B cell (primary cell): ENCODE data around the gene LRRN2. TPM values are rescaled to one million over a fixed set of nuclear protein-coding genes. Genes with fewer than 3 reads are reported as not detected.

Experiments used
- ATAC-seq: fragments of 200-7000 bp; cut with Tn5 transposase; one replicate; pipeline ENCODE4 v1.10.0; 2021; ENCODE audit warnings: low read depth, mild to moderate bottlenecking, moderate number of reproducible peaks, moderate library complexity
- CTCF ChIA-PET: fragments of 350-600 bp; sonication (Branson Sonifier 250); formaldehyde crosslinking; loops from one replicate; lab custom pipeline; 2021; ENCODE audit warnings: antibody characterized with exemption, inconsistent platforms; lab: Charles Lee
- POLR2A ChIA-PET: fragments of 350-600 bp; sonication (Branson Sonifier 250); formaldehyde crosslinking; loops from one replicate; lab custom pipeline; 2021; ENCODE audit warnings: antibody characterized with exemption; lab: Charles Lee
- DNase-seq: peaks from one replicate; pipeline ENCODE4 v3.0.0; 2013
- H2AFZ ChIP-seq: 2 replicates; pipeline ENCODE4 v1.6.1; 2012; ENCODE audit warnings: mild to moderate bottlenecking, low read depth, low read length; ENCODE audit not compliant: insufficient read depth, poor library complexity, severe bottlenecking
- H3K27ac ChIP-seq, 2 donors: 1 replicate in 1 of 2; 2 replicates in 1 of 2; pipeline ENCODE4 v1.5.1; 2012 to 2013; ENCODE audit warnings: low read length in 2 of 2, mild to moderate bottlenecking in 2 of 2, moderate library complexity in 1 of 2
- H3K27me3 ChIP-seq, 4 experiments: fragments of 200-600 bp in 1 of 4; sonication (generic) in 1 of 4; replicated peaks in 1 of 4; 1 replicate in 2 of 4; 2 replicates in 2 of 4; pipeline versions ENCODE4 v1.6.1 to v1.7.0; 2013 to 2016; ENCODE audit warnings: low read length in 3 of 4, mild to moderate bottlenecking in 2 of 4, mixed read lengths in 1 of 4, moderate library complexity in 1 of 4; ENCODE audit not compliant: insufficient read depth in 4 of 4, control insufficient read depth in 3 of 4; ENCODE audit errors: control extremely low read depth in 1 of 4
- H3K36me3 ChIP-seq, 2 experiments: replicated peaks in 1 of 2; 1 replicate in 1 of 2; 2 replicates in 1 of 2; pipeline versions ENCODE4 v1.6.1 to v1.7.1; 2013; ENCODE audit warnings: low read length in 1 of 2; ENCODE audit not compliant: insufficient read depth in 2 of 2, control insufficient read depth in 1 of 2; ENCODE audit errors: control extremely low read depth in 1 of 2, extremely low read depth in 1 of 2
- H3K4me1 ChIP-seq, 2 donors: fragments of 200-600 bp in 1 of 2; sonication (generic) in 1 of 2; 1 replicate in 1 of 2; 2 replicates in 1 of 2; pipeline versions ENCODE4 v1.5.1 to v1.6.1; 2013 to 2017; ENCODE audit warnings: low read length in 2 of 2; ENCODE audit not compliant: control insufficient read depth in 2 of 2, insufficient read depth in 2 of 2
- H3K4me2 ChIP-seq: replicated peaks from 2 replicates; pipeline ENCODE3; 2012; ENCODE audit warnings: mild to moderate bottlenecking, low read depth, low read length; ENCODE audit not compliant: poor library complexity, severe bottlenecking
- H3K4me3 ChIP-seq, 5 experiments: fragments of 200-600 bp in 1 of 5; sonication (generic) in 1 of 5; 1 replicate in 3 of 5; 2 replicates in 2 of 5; pipeline versions ENCODE4 v1.5.1 to v1.7.0; 2011 to 2016; ENCODE audit warnings: low read length in 4 of 5, mild to moderate bottlenecking in 4 of 5, low read depth in 2 of 5, control low read depth in 1 of 5, moderate library complexity in 1 of 5; ENCODE audit not compliant: insufficient read depth in 1 of 5; ENCODE audit errors: control extremely low read depth in 1 of 5, extremely low read depth in 1 of 5
- H3K79me2 ChIP-seq: fragments of 200-600 bp; sonication (generic); one replicate; pipeline ENCODE4 v1.6.0; 2016; ENCODE audit warnings: low read length; ENCODE audit not compliant: control insufficient read depth, insufficient read depth
- H3K9ac ChIP-seq: fragments of 200-600 bp; sonication (generic); 2 replicates; pipeline ENCODE4 v1.6.1; 2017; ENCODE audit warnings: mild to moderate bottlenecking, low read length, moderate library complexity
- H3K9me3 ChIP-seq, 3 donors: one replicate each; pipeline versions ENCODE4 v1.6.1 to v1.7.1; 2013; ENCODE audit warnings: low read length in 2 of 3; ENCODE audit not compliant: control insufficient read depth in 2 of 3, insufficient read depth in 1 of 3; ENCODE audit errors: control extremely low read depth in 1 of 3
- H4K20me1 ChIP-seq: 2 replicates; pipeline ENCODE4 v1.6.0; 2012; ENCODE audit warnings: mild to moderate bottlenecking, low read length; ENCODE audit not compliant: insufficient read depth, control insufficient read depth, poor library complexity, severe bottlenecking
- H3K27ac Mint-ChIP-seq: one replicate; pipeline ENCODE4 v1.8.0; 2021; ENCODE audit warnings: mixed read lengths
- H3K27me3 Mint-ChIP-seq: one replicate; pipeline ENCODE4 v1.8.0; 2021; ENCODE audit warnings: mixed read lengths
- H3K4me1 Mint-ChIP-seq: one replicate; pipeline ENCODE4 v1.8.0; 2021; ENCODE audit warnings: mixed read lengths
- H3K4me3 Mint-ChIP-seq: one replicate; pipeline ENCODE4 v1.8.0; 2021; ENCODE audit warnings: mixed read lengths
- H3K9me3 Mint-ChIP-seq: one replicate; pipeline ENCODE4 v1.8.0; 2022; ENCODE audit warnings: mixed read lengths; ENCODE audit not compliant: insufficient read depth
- EZH2 ChIP-seq: IDR thresholded peaks from 2 replicates; pipeline ENCODE4 v1.6.1; 2012; ENCODE audit warnings: borderline replicate concordance, low read depth, mild to moderate bottlenecking, moderate library complexity, low read length; ENCODE audit not compliant: insufficient read depth, poor library complexity, severe bottlenecking
- WGBS: methylation state at CpG from one replicate; pipeline ENCODE4 v1.1.5; 2013; ENCODE audit warnings: missing lambda C conversion rate; ENCODE audit not compliant: insufficient coverage; 5-methylcytosine and 5-hydroxymethylcytosine counted together
- intact Hi-C: fragments of 100-400 bp; cut with micrococcal nuclease; formaldehyde crosslinking; loops from one replicate; pipeline ENCODE4 v1.10.0; 2022
- polyA plus RNA-seq: library from polyadenylated mRNA; depleted of rRNA; stranded (reverse); fragments of >200 nt; gene quantifications from 2 replicates; pipeline ENCODE4 v1.2.3, GENCODE V29; 2012
- total RNA-seq, 2 donors: library from RNA; stranded (reverse); fragments of 120-200 nt in 1 of 2; gene quantifications; 1 replicate in 1 of 2; 2 replicates in 1 of 2; pipeline versions ENCODE4 v1.2.3 to v1.2.4, GENCODE V29; 2013 to 2022
- TF ChIP-seq, protein P1 (sequence below): fragments of 200-600 bp; IDR thresholded peaks from one replicate; pipeline ENCODE4 v1.8.0; 2022; ENCODE audit warnings: antibody characterized with exemption, mild to moderate bottlenecking

Gene LRRN2
- total and polyA plus RNA-seq, 2 donors (not counting 1 experiment from before 2014, with no cell fraction given): not detected

- Histone ChIP-seq H3K36me3 (no peaks in the 10 kb centered on the region), H3K9ac (no peak overlapping the region), H3K79me2 (no peaks in the 10 kb centered on the region), H3K4me3 (no peak overlapping the region), H3K27ac (no peak overlapping the region), H2AFZ (no peak overlapping the region), H3K4me2 (no peak overlapping the region), H4K20me1 (no peaks in the 10 kb centered on the region), H3K27me3 (peaks cover 0 to 44% (median 17%) of the 10 kb centered on the region in 4 experiments), H3K4me1 (peaks cover 14 to 16% of the 10 kb centered on the region in 2 donors), H3K9me3 (no peaks in the 10 kb centered on the region)
- intact Hi-C loops: no loop called here
- peaks cover 14% of the 10 kb centered on the region for H3K4me1 Mint-ChIP-seq
- ChIA-PET POLR2A (no interaction called here), CTCF (interaction anchor here (1.8 kb wide), 1 partner anchor 58 kb away, joined by 4 read pairs; no protein-coding TSS in a partner anchor)
- ATAC-seq (no peak), DNase-seq (no peak)
- 100% methylated on average over 1 of the region's 2 CpGs for WGBS
- no peaks in the 10 kb centered on the region for H3K9me3 Mint-ChIP-seq
- H3K4me3 Mint-ChIP-seq: no peak overlapping the region
- peaks cover 55% of the 10 kb centered on the region for H3K27me3 Mint-ChIP-seq
- TF ChIP-seq EZH2: no peak
- H3K27ac Mint-ChIP-seq: no peak overlapping the region
Measured at GRCh38 chr1:204688776-204689175, 3.2 kb upstream of the LRRN2 start.

DNA sequence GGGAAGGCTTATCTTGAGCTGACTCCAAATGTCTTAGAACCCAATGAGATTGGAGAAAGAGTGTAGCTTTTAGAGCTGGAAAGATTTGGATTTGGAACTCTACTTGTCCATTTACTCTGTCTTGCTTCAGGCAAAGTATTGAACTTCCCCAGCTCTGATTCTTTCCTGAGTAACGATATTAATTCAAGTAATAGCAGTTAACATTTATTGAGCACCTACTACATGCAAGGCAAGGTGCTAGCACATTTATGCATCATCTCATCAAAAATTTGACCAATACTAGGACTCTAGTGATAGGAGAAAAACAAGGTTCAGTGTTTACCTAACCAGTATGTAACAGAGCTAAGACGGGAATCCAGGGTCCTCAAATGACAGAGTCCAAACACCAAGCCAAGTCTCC is 2.5 kb upstream of the LRRN2 start:
- CTCF ChIA-PET: interaction anchor here (1.8 kb wide), 1 partner anchor 59 kb away, joined by 4 read pairs; no protein-coding TSS in a partner anchor
- Histone ChIP-seq H3K79me2 (no peaks in the 10 kb centered on the region), H3K27me3 (peaks cover 0 to 50% (median 18%) of the 10 kb centered on the region in 4 experiments), H3K9me3 (no peaks in the 10 kb centered on the region), H3K27ac (no peak overlapping the region), H3K4me3 (no peak overlapping the region), H3K4me1 (peaks cover 14 to 16% of the 10 kb centered on the region in 2 donors), H3K9ac (no peak overlapping the region), H3K36me3 (no peaks in the 10 kb centered on the region), H3K4me2 (no peak overlapping the region), H2AFZ (no peak overlapping the region), H4K20me1 (no peaks in the 10 kb centered on the region)
- intact Hi-C loops: no loop called here
- no peak overlapping the region for H3K4me3 Mint-ChIP-seq
- POLR2A ChIA-PET: no interaction called here
- H3K4me1 Mint-ChIP-seq: peaks cover 14% of the 10 kb centered on the region
- no peak for TF ChIP-seq EZH2
- TF ChIP-seq, protein P1, sequence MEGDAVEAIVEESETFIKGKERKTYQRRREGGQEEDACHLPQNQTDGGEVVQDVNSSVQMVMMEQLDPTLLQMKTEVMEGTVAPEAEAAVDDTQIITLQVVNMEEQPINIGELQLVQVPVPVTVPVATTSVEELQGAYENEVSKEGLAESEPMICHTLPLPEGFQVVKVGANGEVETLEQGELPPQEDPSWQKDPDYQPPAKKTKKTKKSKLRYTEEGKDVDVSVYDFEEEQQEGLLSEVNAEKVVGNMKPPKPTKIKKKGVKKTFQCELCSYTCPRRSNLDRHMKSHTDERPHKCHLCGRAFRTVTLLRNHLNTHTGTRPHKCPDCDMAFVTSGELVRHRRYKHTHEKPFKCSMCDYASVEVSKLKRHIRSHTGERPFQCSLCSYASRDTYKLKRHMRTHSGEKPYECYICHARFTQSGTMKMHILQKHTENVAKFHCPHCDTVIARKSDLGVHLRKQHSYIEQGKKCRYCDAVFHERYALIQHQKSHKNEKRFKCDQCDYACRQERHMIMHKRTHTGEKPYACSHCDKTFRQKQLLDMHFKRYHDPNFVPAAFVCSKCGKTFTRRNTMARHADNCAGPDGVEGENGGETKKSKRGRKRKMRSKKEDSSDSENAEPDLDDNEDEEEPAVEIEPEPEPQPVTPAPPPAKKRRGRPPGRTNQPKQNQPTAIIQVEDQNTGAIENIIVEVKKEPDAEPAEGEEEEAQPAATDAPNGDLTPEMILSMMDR: no peak
- WGBS: no CpG with 5 or more reads among the region's 2 CpGs
- DNase-seq (no peak), ATAC-seq (no peak)
- peaks cover 56% of the 10 kb centered on the region for H3K27me3 Mint-ChIP-seq
- no peak overlapping the region for H3K27ac Mint-ChIP-seq
- H3K9me3 Mint-ChIP-seq: no peaks in the 10 kb centered on the region
